ENCODE results near the gene LARGE1.

LARGE1 gene

DNA sequence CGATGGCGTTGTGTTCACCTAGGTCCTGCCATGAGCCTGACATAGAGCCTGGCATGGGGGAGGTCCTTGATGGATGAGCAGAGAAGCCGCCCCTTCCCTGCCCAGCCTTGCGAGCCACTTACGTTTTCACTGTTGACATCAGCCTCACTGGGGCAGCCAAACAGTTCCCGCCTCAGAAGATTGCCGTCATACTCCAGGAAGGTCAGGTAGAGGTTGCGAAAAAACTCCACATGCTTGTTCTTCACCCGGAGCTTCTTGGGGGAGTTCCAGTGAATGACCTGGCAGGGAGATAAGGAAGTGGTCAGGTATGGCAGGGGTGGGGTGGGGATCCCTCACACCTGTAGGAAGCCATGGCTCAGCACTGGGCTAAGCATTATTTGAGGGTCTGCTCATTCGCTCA, 582.8 kb downstream of the LARGE1 start:
- no peak for DNase-seq

- no peak for DNase-seq
These were observed 584.5 kb downstream of the LARGE1 start for GRCh38 chr22:33335611-33336279.

GRCh38 chr22:33332538-33332937, 587.7 kb downstream of the LARGE1 start:
- peak; percentile 56 for DNase-seq

- no peak for DNase-seq
These were observed 589.3 kb downstream of the LARGE1 start for GRCh38 chr22:33331017-33331416.

DNA sequence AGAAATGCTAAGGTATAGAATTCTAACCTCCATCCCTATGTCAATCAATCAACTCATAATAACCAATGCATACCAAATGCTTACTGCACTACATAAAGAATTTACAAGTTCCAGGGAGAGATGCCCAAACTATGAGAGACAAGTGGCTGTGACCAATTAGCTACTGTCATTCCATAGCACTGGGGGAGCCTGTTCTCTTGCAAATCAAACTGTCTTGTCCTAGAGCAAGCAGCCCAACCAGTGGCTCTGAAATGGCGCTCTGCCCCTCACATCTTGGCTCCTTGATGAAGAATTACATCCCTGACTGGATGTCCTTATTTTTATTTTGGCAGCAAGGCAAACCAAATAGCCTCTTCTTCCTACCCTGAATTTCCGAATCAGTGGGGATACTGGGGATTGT, 589.7 kb downstream of the LARGE1 start:
- no peak for DNase-seq

GRCh38 chr22:33329398-33329797, 590.9 kb downstream of the LARGE1 start:
- no peak for DNase-seq

GRCh38 chr22:33328789-33329296, 591.4 kb downstream of the LARGE1 start:
- DNase-seq, result no peak

DNA sequence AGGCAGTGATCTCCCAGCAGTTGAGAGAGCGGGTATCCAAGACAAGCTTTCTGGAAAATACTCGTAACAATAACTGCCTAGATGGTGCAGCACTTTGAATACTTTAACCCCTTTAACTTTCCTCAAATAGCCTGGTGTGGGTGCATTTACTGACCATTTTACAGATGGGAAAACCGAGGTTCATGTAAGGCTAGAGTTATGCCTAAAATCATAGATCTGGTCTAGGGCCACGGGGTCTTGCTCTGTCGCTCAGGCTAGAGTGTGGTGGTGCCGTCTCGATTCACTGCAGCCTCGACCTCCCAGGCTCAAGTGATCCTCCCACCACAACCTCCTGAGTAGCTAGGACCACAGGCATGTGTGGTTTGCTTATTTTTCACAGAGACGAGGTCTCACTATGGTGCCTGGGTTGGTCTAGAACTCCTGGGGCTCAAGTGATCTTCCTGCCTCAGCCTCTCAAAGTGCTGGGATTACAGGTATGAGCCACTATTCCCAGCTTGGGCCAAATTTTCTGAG, 592.9 kb downstream of the LARGE1 start:
- no peak for DNase-seq

GRCh38 chr22:33326540-33327295, 593.6 kb downstream of the LARGE1 start:
- no peak for DNase-seq

GRCh38 chr22:33325232-33326004, 594.9 kb downstream of the LARGE1 start:
- DNase-seq, result peak; percentile 79

DNA sequence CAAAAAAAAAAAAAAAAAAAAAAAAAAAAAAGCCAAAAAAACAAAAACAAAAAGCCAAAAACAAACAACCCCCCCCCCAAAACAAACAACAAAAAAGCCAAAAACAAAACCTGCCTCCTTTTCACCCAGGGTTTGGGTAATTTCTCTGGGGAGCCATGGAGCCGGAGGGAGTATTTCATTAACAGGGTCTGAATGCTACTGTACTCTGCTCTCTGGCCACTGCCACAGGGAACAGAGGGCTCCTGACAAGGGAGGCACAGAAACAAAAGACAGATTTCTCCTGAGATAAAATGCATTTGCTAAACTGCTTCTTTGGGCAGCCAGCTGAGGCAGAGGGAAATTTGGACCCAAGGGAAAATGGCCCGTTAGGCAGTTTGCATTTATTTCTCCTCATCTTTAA, 596.0 kb downstream of the LARGE1 start:
- no peak for DNase-seq

DNA sequence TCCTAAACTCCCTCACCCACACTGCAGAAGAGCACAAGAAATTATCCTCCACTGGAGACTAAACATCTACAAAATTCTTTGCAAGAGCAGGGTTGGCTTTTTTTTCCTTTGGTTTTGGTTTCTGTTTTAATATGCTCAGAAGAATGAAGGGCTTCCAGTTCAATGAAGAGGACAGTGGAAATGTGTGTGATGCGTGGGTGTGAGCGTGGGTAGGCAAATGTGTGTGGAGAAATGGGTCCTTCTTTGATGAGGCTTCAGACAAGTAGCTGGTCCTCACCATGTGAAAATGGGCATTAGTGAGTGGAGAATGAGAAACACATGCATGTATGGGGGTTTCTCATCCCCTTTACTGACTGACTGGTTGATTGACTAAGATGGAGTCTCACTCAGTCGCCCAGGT, 598.8 kb downstream of the LARGE1 start:
- DNase-seq, result no peak

DNA sequence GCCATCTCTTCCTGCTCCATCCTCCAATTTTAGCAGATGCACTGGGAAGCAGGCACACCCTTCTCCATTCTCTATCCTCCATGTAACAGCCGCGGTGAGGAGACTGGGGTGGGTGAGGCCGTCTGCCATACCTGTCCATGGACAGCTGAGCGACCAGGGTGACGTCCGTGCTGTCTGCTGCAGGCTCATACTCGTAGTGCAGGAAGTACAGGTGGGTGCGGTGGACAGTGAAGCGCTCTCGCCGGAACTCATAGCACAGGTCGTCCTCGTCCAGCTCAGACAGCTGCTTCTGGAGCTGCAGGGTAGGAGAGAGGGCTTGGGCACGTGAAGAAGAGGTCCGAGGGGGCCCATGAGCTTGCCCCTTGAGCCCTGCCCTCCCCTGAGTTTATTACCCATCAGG, 604.3 kb downstream of the LARGE1 start:
- no peak for DNase-seq

DNA sequence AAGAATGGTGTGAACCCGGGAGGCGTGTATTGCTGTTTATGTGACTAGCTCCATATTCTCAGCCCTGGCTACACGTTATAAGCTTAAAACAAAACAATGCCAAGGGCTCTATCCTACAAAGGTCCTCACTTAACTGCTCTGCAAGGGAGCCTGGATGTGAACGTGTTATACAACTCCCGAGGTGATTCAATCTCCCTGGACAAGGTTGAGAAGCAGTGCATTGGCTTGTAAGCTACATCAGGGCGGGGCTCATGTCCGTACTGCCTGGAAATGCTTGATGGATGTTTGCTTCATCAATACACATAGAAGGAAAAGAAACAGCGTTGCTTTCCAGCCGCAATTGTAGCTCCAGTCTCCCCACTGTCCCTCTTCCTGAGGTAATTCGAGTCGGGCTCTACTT, 605.2 kb downstream of the LARGE1 start:
- DNase-seq, result no peak

- no peak for DNase-seq
These were observed 606.0 kb downstream of the LARGE1 start for GRCh38 chr22:33314316-33314715.

DNA sequence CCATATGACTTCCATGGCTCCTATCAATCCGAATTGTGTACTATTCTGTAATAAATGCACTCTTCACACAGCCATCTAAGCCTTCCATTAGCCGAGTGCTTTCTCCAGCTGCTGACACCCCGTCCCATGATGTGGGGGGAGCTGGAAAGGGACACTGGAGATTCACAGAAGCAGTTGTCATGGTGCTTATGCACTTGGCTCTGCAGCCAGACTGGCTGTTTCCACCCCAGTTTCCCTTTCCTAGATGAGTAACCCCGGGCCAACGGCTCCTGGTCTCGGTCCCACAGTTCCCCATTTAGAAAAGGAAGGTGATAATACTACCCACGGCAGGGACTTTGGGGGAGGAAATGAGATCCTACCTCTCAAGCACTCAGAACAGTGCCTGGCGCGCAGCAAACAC, 617.2 kb downstream of the LARGE1 start:
- no peak for DNase-seq

GRCh38 chr22:33302549-33302948, 617.7 kb downstream of the LARGE1 start:
- peak; percentile 43 for DNase-seq

DNA sequence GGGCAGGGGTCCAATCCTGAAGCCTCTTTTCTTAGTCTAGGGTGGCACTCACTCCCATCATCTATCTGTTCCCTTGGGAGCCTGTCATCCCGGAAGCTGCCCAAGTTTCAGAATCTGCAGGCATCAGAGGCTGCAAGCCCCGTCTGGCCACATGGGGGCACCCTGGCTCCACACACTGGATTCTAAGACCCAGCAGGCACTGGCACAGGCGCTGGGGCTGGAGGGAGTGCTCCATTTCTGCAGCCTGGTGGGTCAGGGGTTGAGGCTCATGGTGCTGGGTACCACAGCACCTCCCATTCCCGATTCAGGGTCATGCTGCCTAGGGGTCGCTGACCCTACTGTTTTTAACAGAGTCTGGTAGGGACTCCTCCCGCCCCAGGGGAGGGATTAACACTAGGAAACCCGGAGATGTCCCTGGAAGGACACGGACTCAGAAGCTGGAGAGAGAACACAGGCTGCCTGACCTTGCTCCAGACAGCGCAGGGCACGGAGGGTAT, 618.2 kb downstream of the LARGE1 start:
- DNase-seq, result peak; percentile 74

DNA sequence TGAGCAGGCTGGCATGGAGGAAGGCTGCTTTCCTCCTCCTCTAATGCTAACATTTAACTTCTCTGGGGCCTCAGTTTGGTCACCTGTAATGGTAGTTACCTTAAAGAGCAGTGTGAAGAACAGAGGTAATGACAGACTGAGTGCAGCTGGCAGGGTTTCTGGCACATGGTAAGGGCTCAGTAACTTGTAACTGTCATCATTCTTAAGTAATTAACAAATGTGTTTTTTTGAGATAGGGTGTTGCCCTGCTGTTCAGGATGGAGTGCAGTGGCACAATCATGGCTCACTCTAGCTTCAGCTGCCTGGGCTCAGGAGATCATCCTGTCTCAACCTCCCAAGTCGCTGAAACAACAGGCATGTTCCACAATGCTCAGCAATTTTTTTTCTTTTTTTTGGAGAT, 620.1 kb downstream of the LARGE1 start:
- DNase-seq, result no peak

DNA sequence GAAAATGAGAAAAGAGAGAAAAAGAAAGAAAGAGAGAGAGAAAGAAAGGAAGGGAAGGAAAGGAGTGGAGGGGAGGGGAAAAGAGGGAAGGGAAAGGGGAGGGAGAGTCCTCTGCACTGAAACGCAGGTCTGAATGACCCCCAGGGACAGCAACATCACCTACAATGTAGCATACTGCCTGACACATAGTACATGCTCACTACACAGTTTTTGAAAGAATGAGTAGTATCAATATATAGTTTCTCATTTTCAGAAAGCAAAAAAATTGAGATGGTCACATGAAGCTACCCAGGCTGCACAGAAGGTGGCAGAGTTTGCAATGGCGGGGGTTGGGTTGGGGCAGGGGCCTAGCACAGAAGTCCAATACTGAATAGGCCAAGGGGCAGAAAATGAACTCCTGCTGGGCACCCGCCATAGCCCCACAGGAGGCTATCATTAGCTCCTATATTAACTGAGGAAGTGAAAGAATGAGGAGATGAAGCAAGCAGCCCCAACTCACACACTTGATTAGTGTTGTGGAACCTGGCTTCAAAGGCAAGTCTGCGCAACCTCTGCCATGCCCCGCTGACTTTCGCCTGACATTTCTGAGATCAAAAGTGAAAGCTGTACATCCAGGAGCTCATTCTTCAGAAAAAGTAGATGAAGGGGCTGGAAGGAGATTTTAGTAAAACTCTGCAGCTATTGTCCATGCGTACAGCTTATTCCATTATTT, 620.9 kb downstream of the LARGE1 start:
- no peak for DNase-seq

GRCh38 chr22:33296941-33297340, 623.3 kb downstream of the LARGE1 start:
- DNase-seq, result no peak

GRCh38 chr22:33288078-33288477, 632.2 kb downstream of the LARGE1 start:
- DNase-seq, result no peak

DNA sequence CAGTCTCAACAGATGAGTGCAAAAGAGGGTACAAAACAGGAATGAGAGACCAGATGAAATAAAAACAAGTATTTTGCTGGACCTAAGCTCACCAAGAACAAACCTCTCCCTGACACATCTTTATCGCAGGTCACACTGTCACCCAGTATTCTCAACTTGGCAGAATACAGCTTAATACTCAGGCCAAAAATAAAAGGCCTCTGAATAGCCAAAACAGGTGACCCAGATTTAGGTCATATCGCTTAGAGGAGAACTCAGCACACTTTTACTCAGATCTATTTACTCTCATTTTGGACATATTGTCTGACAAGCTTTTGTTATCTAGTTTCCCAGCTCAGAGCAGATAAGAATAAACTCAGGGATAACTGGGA, 645.2 kb downstream of the LARGE1 start:
- no peak for DNase-seq

Data from DMS153 (cell line).